MCF 10A (cell line): ENCODE results near the gene IFNK. TPM values are rescaled to one million over a fixed set of nuclear protein-coding genes. Genes with fewer than 3 reads are reported as not detected.

Source experiments
- BruUV-seq: library from RNA; stranded (reverse); fragments of 400-500 nt; replicated peaks from 2 replicates; lab custom pipeline; 2021; lab: Mats Ljungman, UMichigan
- CTCF ChIA-PET: fragments of 300-600 bp; sonication (Branson Sonifier 250); formaldehyde crosslinking; extraction: SDS; loops from one replicate; lab custom pipeline; 2021; ENCODE audit warnings: antibody characterized with exemption, inconsistent platforms; lab: Yijun Ruan, JAX
- POLR2A ChIA-PET: fragments of 300-600, 350-650 bp; sonication (Branson Sonifier 250); formaldehyde crosslinking; extraction: SDS; loops from one replicate; lab custom pipeline; 2020; ENCODE audit warnings: antibody characterized with exemption, inconsistent platforms; lab: Yijun Ruan, JAX
- DNase-seq: peaks from one replicate; pipeline ENCODE4 v3.0.0-alpha.2; 2018; ENCODE audit not compliant: unreplicated experiment
- H3K27ac Mint-ChIP-seq: one replicate; pipeline ENCODE4 v1.8.0; 2022; ENCODE audit warnings: mild to moderate bottlenecking, low read depth, mixed read lengths; ENCODE audit not compliant: unreplicated experiment
- H3K27me3 Mint-ChIP-seq: one replicate; pipeline ENCODE4 v1.8.0; 2022; ENCODE audit warnings: mixed read lengths; ENCODE audit not compliant: insufficient read depth, unreplicated experiment
- H3K36me3 Mint-ChIP-seq: one replicate; pipeline ENCODE4 v1.8.0; 2022; ENCODE audit warnings: mild to moderate bottlenecking, moderate library complexity, mixed read lengths; ENCODE audit not compliant: insufficient read depth, unreplicated experiment
- H3K4me1 Mint-ChIP-seq: one replicate; pipeline ENCODE4 v1.8.0; 2022; ENCODE audit warnings: mixed read lengths; ENCODE audit not compliant: insufficient read depth, unreplicated experiment
- H3K4me3 Mint-ChIP-seq: one replicate; pipeline ENCODE4 v1.8.0; 2022; ENCODE audit warnings: mild to moderate bottlenecking, moderate library complexity, mixed read lengths; ENCODE audit not compliant: unreplicated experiment
- H3K9me3 Mint-ChIP-seq: one replicate; pipeline ENCODE4 v1.8.0; 2022; ENCODE audit warnings: mixed read lengths; ENCODE audit not compliant: unreplicated experiment
- CTCF ChIP-seq: fragments of 200-600 bp; IDR thresholded peaks from one replicate; pipeline ENCODE4 v1.8.0; 2022; ENCODE audit warnings: antibody characterized with exemption, mild to moderate bottlenecking; ENCODE audit not compliant: unreplicated experiment
- intact Hi-C: fragments of 100-400 bp; cut with micrococcal nuclease; formaldehyde crosslinking; loops from 2 replicates; pipeline ENCODE4 v1.14.1; 2022
- total RNA-seq: library from RNA; stranded (reverse); gene quantifications from 2 replicates; pipeline ENCODE4 v1.2.3, GENCODE V29; 2022

The IFNK gene
- total RNA-seq, 1 experiment from 2014 or later = not detected

GRCh38 chr9:27476870-27477515 lies 47.1 kb upstream of the IFNK start:
- ChIA-PET POLR2A (no interaction called here), CTCF (interaction anchor here (0.6 to 0.7 kb wide), 3 partner anchors 11 to 1023 kb away, joined by 3 read pairs; no protein-coding TSS in a partner anchor)
- Mint-ChIP-seq H3K27me3 (no peaks in the 10 kb centered on the region), H3K36me3 (peaks cover 7% of the 10 kb centered on the region), H3K27ac (no peak overlapping the region), H3K4me3 (no peak overlapping the region), H3K4me1 (no peaks in the 10 kb centered on the region), H3K9me3 (peaks cover 10% of the 10 kb centered on the region)
- DNase-seq = no peak
- no peak for TF ChIP-seq CTCF
- BruUV-seq = no TSS peak
- intact Hi-C loops = no loop called here

- no peak overlapping the region for H3K27ac Mint-ChIP-seq
- DNase-seq = no peak
- ChIA-PET POLR2A (no interaction called here), CTCF (interaction anchor here (0.6 kb wide), 1 partner anchor 145 kb away, joined by 3 read pairs; no protein-coding TSS in a partner anchor)
- H3K4me1 Mint-ChIP-seq = no peaks in the 10 kb centered on the region
- peaks cover 10% of the 10 kb centered on the region for H3K9me3 Mint-ChIP-seq
- no peak overlapping the region for H3K4me3 Mint-ChIP-seq
- no TSS peak for BruUV-seq
- no peaks in the 10 kb centered on the region for H3K27me3 Mint-ChIP-seq
- intact Hi-C loops = no loop called here
- peaks cover 7% of the 10 kb centered on the region for H3K36me3 Mint-ChIP-seq
- no peak for TF ChIP-seq CTCF
Observed at GRCh38 chr9:27478322-27478721, 45.8 kb upstream of the IFNK start.

GRCh38 chr9:27482709-27483108 lies 41.4 kb upstream of the IFNK start:
- Mint-ChIP-seq H3K27ac (no peak overlapping the region), H3K36me3 (no peaks in the 10 kb centered on the region), H3K4me3 (no peak overlapping the region), H3K4me1 (no peaks in the 10 kb centered on the region), H3K9me3 (peaks cover 10% of the 10 kb centered on the region), H3K27me3 (no peaks in the 10 kb centered on the region)
- intact Hi-C loops = no loop called here
- BruUV-seq = no TSS peak
- DNase-seq = no peak
- TF ChIP-seq CTCF = no peak
- POLR2A ChIA-PET = interaction anchor here (1.0 kb wide), 1 partner anchor 16 kb away, joined by 3 read pairs; no protein-coding TSS in a partner anchor
- CTCF ChIA-PET = no interaction called here

GRCh38 chr9:27483576-27483975 lies 40.5 kb upstream of the IFNK start:
- no peak overlapping the region for H3K27ac Mint-ChIP-seq
- H3K4me1 Mint-ChIP-seq = no peaks in the 10 kb centered on the region

More at GRCh38 chr9:27483576-27483975, 40.5 kb upstream of the IFNK start:
- Mint-ChIP-seq H3K27me3 (no peaks in the 10 kb centered on the region), H3K36me3 (no peaks in the 10 kb centered on the region), H3K4me3 (no peak overlapping the region), H3K9me3 (peaks cover 5% of the 10 kb centered on the region)
- POLR2A ChIA-PET = interaction anchor here (0.8 to 1.0 kb wide), 2 partner anchors 16 to 60 kb away, joined by 3 read pairs; no protein-coding TSS in a partner anchor
- no peak for TF ChIP-seq CTCF
- BruUV-seq = no TSS peak
- DNase-seq = no peak
- intact Hi-C loops = no loop called here
- CTCF ChIA-PET = interaction anchor here (1.1 kb wide), 2 partner anchors 47 to 167 kb away, joined by 3 to 4 read pairs; no protein-coding TSS in a partner anchor
